Stimulated activated CD4-positive, alpha-beta T cell treated with anti-CD3 and anti-CD28 coated beads, Interleukin-2, amount 100 ng/mL, for 4 hours (primary cell): ENCODE data around the gene DCAF6.

ENCODE experiments used
- DNase-seq: peaks from one replicate; pipeline ENCODE4 v3.0.0-alpha.2; 2020; ENCODE audit warnings: low read depth

Gene DCAF6

DNA sequence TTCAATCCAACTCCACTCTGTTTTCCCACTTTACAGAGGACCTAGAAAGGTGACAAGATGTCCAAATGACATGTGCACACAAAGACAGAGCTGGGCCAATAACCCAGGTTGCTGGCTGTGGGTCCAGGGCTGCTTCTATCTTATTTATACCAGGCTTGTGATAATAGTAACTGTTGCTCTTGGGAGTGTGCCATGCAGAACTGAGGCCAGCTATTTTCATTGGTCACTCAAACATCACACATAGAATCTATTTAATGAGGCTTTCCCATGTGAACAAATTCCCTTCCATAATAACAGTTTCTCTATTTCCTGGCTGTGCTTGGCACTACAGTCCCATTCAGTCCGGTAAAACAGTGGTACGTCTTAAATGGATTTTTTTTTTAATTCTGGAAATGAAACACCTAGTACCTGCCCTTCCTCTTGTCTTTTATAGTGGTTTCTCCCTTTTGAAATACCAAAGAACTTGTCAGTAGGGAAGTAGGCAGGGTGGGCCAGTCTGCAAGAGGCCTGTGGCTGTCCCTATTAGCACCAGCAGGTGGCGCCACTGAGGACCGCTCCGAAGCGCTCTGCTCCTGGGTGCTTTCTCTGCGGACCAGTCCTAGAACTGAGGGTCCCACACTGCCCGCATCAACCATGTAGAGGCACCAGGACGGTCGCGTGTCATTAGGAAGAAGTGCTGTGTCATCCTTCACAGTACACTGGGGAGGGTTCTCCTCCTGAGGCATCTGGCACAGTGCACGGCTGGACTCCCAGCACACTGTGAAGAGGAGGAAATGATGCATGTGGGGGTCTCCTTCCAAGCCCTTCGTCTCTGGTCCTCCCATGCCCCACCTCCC is 148.1 kb downstream of the DCAF6 start:
- peak; percentile 28 for DNase-seq

DNA sequence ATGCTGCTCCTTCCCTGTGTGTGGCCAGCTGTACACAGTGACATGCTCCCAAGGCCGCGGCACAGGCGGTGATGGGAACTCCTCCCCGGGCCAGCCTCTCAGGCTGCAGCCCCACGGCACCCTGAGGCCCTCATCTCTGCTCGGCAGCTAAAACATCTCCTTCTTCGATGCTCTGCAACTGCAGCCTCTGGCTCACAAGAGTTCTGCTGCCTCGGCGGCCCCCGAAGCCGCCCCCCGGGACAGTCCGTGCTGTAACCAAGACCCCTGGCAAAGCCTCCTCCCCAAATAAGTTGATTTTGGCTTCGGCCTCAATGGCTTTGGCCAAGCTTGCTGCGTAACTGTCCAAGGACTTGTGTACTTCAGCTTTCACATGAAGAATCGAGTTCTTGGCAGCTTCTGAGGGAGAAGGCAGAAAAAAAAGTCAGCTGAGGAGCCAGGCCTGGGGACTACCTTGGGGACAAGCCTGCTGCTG is 149.0 kb downstream of the DCAF6 start:
- no peak for DNase-seq

DNA sequence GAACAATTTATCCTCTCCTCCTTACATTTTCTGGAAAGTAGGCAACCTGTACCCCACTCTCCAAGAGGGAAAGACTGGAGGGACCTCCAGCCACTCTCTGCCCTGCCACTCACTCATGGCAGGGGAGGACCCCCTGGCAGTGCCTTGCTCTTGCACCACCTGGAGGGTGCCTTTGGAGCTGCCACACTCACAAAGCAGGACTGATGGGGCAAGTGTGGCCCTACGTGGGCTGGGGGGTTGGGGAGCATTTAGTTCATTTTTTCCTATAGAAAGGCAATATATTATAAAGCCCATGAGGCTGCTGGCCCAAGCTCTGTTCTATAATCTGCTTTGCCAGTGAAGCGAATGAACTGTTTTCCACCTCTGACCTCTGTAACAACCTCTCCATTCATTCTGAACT is 150.0 kb downstream of the DCAF6 start:
- no peak for DNase-seq

- DNase-seq = no peak
Observed at GRCh38 chr1:168087696-168088095, 151.2 kb downstream of the DCAF6 start.

- no peak for DNase-seq
Observed at GRCh38 chr1:168088511-168089325, 152.2 kb downstream of the DCAF6 start.

- no peak for DNase-seq
Observed at GRCh38 chr1:168089326-168089978, 153.0 kb downstream of the DCAF6 start.

DNA sequence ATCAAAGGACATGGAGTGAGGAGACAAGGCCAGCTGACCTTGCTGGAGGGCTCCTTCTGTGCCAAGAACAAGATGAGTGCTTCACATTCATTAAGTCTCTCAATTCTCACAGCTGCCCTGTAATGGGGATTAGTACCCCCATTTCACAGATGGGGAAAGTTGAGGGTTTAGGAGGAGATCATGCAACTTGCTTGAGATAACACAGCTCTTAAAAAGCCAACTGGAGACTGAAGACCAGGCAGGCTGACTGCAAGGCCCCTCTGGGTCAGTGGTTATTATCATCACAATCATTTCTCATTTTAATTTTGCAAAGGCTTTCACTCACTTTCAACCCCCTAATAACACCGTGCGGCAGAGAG is 153.5 kb downstream of the DCAF6 start:
- DNase-seq = no peak

DNA sequence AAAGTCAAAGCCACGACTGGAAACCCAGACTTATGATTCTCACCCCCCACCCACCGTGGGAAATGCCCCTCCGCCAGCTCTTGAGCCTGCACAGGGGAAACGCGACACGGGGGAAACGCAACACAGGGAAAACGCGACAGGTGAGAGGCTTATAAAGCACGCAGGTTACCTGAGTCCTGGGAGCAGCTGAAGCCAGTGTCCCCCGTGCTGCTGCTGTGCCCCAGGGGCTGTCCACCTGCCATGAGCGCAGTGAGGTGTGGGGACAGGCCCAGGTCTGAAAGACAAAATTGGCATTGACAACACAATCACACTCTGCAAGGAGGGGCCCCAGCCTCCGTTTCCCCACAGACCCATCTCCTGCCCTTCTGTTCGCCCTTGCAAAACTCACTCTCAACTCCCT is 153.9 kb downstream of the DCAF6 start:
- DNase-seq = no peak

GRCh38 chr1:168091063-168091462 is 154.6 kb downstream of the DCAF6 start:
- no peak for DNase-seq

DNA sequence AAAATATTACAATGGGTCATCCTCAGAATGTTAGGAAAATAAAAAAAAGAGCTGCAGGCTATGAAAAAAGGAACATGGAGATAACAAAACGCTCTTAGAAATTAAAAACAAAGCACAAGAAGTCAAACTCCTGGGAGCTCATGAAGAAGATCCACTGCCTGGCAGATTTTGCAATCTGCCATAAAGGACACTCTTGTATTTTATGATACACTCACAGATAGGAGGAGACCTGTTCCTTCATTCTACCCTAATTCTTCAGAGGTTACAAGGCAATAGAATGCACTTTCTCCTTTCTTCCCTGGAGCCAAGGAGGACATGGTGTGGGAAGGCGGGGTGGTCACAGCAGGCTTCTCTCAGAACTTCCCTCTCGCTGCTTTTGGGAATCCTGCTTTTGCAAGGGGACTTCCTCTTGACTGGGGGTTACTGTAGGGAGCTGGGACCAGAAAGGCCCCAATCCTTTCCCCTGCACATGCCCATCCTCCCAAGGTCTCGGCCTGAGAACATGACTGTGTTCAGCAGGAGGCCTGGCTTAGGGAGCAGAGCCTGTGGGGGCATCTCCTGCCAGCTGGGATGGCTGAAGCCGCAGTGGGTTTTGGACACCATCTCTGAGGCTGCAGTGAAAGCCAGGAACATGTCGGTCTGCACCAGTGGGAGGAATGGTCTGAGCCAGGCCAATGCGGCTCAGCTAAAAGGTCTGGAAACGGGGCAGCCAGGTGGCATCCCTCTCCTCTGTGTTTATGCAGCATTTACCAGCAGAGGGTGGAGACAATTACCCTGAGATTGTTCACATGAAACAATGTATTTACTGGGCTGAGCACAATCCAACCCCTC is 155.5 kb downstream of the DCAF6 start:
- no peak for DNase-seq

- no peak for DNase-seq
Observed at GRCh38 chr1:168092566-168093355, 156.3 kb downstream of the DCAF6 start.

GRCh38 chr1:168093616-168094015 is 157.1 kb downstream of the DCAF6 start:
- no peak for DNase-seq

DNA sequence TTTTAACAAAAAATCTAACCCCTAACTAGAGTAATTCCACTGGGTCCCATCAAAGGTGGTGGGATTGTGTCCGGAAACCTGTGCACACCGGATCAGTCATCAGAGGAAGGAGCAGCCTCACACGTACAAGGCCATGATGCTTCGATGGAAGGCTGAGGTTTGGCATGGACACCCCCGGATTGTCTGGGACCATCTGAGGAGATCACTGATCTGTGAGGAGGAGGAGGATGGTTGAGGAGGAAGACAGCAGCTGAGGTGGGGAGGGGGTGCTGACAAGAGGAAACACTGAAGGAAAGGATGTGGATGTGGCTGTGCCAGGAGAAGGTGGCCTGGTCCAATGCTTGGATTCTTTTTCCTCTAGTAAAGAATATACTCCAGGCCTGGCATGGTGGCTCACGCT is 159.0 kb downstream of the DCAF6 start:
- no peak for DNase-seq

GRCh38 chr1:168096296-168097165 is 160.0 kb downstream of the DCAF6 start:
- no peak for DNase-seq

DNA sequence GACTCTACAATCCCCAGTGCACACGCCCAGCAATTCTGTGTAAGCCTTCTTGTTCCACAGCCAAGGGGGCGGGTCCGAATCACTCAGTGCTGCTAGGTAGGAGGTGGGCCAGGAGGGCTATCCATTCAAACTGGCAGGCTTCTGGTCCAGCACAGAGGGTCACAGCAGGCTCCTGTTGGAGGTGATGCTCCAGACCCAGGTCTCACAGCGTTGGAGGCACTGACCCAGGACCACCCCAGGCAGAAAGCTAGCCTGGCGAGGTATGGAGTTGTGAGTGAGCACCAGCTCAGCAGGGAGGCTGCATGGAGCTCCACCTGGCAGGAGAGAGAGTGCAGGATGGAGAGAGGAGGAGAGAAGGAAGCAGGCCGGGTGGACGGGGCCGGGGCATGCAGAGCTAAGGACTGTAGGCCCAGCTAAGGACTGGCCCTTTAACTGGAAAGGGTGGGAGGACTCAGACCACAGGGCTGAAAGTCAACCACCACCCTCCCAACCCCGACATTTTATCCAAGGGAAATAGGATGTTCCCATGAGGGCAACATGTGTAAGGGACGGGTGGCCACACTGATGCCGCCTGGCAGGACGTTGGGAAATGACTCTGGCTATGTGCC is 161.5 kb downstream of the DCAF6 start:
- DNase-seq = no peak

GRCh38 chr1:168098534-168099320 is 162.2 kb downstream of the DCAF6 start:
- no peak for DNase-seq

DNA sequence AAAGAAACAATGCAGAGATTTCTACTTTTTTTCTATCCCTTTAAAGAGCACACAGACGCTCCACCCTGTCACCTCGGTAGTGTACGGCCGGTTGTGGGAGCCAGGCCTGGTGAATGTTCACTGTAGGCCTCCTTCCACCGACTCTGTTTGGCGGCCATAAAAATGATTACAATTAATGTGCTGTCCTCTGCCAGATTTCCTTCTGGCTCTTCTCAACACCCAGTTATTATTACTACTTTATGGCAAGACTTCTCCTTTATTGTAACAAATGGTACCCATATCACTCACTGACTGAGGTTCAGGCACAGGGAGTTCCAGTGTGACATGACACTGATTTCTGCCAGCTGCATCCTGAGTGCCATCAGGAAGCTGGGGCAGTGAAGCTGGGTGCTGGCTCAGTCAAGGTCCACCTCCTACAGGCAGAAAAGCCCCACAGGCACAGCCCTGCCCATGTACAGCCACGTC is 162.9 kb downstream of the DCAF6 start:
- no peak for DNase-seq

- no peak for DNase-seq
Observed at GRCh38 chr1:168100315-168101002, 164.0 kb downstream of the DCAF6 start.
